GM12878 (cell line): ENCODE data around the gene USP21. TPM values are rescaled to one million over a fixed set of nuclear protein-coding genes. Genes with fewer than 3 reads are reported as not detected.

Source experiments
- CREM ChIP-seq: IDR thresholded peaks from 2 replicates; pipeline ENCODE4 v1.6.1; 2014; ENCODE audit warnings: antibody characterized with exemption, low read depth
- IKZF1 ChIP-seq: fragments of 450-650 bp; conservative IDR thresholded peaks from 2 replicates; pipeline ENCODE4 v1.6.1; 2017; ENCODE audit warnings: antibody characterized with exemption, mild to moderate bottlenecking
- IKZF2 ChIP-seq, 2 experiments: fragments of 450-650 bp; IDR thresholded peaks; 2 replicates each; pipeline ENCODE4 v1.6.1; 2017; ENCODE audit warnings: mild to moderate bottlenecking in 2 of 2, moderate library complexity in 2 of 2
- KDM1A ChIP-seq: fragments of 200-600 bp; sonication (generic); IDR thresholded peaks from 2 replicates; pipeline ENCODE4 v1.6.1; 2016; ENCODE audit warnings: borderline replicate concordance
- LARP7 ChIP-seq: fragments of 450-650 bp; IDR thresholded peaks from 2 replicates; pipeline ENCODE4 v1.6.1; 2017; ENCODE audit warnings: mild to moderate bottlenecking
- RAD51 ChIP-seq: fragments of 450-650 bp; IDR thresholded peaks from 2 replicates; pipeline ENCODE4 v1.6.1; 2016; ENCODE audit warnings: moderate library complexity, mild to moderate bottlenecking, inconsistent platforms
- RELA ChIP-seq: fragments of 450-650 bp; IDR thresholded peaks from 2 replicates; pipeline ENCODE4 v1.8.0; 2014; ENCODE audit warnings: borderline replicate concordance; ENCODE audit not compliant: partially characterized antibody
- RFX5 ChIP-seq: IDR thresholded peaks from 2 replicates; pipeline ENCODE4 v1.6.1; 2011; ENCODE audit warnings: low read depth, low read length, improper control_type of control experiment
- SMAD1 ChIP-seq: fragments of 450-650 bp; IDR thresholded peaks from 2 replicates; pipeline ENCODE4 v1.6.1; 2018; ENCODE audit warnings: mild to moderate bottlenecking, low read depth; ENCODE audit not compliant: partially characterized antibody
- SMAD5 ChIP-seq: IDR thresholded peaks from 2 replicates; pipeline ENCODE4 v1.6.1; 2016; ENCODE audit warnings: antibody characterized with exemption, low read depth
- TAF1 ChIP-seq: IDR thresholded peaks from 2 replicates; pipeline ENCODE4 v1.6.1; 2011; ENCODE audit warnings: mild to moderate bottlenecking, low read depth, low read length, borderline replicate concordance
- ZBED1 ChIP-seq: IDR thresholded peaks from 2 replicates; pipeline ENCODE4 v1.6.1; 2016; ENCODE audit warnings: borderline replicate concordance
- ZNF274 ChIP-seq: IDR thresholded peaks from one replicate; pipeline ENCODE4 v1.8.0; 2011; ENCODE audit not compliant: insufficient read length, insufficient read depth
- polyA plus RNA-seq, 11 experiments: library from polyadenylated mRNA; depleted of rRNA in 4 of 11; unstranded in 6 of 11; stranded (reverse) in 5 of 11; fragments of >200 nt; fragmentation: Nextera tagmentation in 4 of 11; fragmentation: Illumina TruSeq in 1 of 11; extraction: Ambion mirVana in 4 of 11; extraction: Trizol in 1 of 11; gene quantifications; 1 replicate in 1 of 11; 2 replicates in 10 of 11; pipeline versions ENCODE4 v1.2.1 to v1.2.3, GENCODE V29; 2011 to 2016; ENCODE audit warnings: inconsistent platforms in 2 of 11, missing spikeins in 2 of 11, low read depth in 1 of 11
- total RNA-seq, 4 experiments: library from RNA; depleted of rRNA in 3 of 4; stranded (reverse); fragments of >200 nt in 3 of 4; fragmentation: Illumina TruSeq in 1 of 4; extraction: Trizol in 1 of 4; gene quantifications; 2 replicates each; pipeline versions ENCODE4 v1.2.1 to v1.2.3, GENCODE V29; 2013 to 2021
- TF ChIP-seq, protein P1 (sequence below): IDR thresholded peaks from 2 replicates; pipeline ENCODE4 v1.6.1; 2012; ENCODE audit warnings: low read length, inconsistent platforms
- TF ChIP-seq, protein P2 (sequence below): fragments of 450-650 bp; formaldehyde crosslinking; IDR thresholded peaks from 2 replicates; pipeline ENCODE4 v1.4.0; 2020; ENCODE audit warnings: mild to moderate bottlenecking, moderate library complexity
- TF ChIP-seq, protein P3 (sequence below): fragments of 450-650 bp; IDR thresholded peaks from 2 replicates; pipeline ENCODE4 v1.6.1; 2017; ENCODE audit warnings: mild to moderate bottlenecking, moderate library complexity

Gene USP21
- total and polyA plus RNA-seq, 10 of the 15 experiments (the other 5 are each of a cell fraction or from before 2014, with no cell fraction given): 3.2 to 28.6 (median 16.6) TPM

DNA sequence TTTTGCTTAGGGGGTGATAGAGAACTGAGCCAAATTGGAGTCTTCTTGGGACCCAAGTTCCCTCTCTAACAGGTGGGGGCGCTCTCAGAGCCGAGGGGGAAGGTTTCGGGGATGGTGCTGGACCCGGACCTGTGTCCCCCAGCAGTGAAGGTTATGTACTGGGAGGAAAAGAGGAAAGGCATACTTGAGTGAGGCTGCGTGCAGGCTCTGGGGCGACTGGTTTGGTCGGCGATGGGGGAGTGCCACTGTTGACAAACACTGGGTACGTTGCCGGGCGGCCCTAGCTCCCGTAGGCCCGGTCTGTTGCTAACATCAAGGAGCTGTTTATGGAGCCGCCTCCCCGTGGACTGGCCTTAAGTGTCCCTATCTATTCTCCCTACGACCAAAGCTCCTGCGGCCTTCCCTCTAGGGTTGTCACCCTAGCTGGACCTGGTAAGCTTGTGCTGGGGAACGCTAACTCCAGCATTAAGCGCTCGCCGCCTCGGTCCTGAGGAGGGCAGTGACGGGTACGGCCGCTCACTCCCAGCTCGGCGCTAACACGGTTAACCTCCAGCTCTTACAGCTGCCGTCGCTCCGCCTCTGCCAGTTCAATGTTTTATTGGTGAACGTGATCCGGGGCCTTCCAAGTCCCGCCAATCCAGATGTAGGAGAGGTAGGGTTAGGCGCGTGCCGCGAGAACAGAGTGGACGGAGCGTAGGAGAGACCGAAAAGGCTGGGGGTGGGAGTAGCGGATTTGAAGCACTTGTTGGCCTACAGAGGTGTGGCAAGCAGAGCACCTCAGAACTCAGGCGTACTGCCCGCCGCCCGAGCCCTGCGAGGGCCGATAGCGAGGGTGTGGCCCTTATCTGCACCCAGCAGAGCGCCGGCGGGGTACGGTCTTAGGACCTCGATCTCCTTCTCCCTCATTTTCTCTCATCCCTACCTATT, 6.7 kb downstream of the USP21 start, which contains the start of gene PPOX (continued):
- TF ChIP-seq IKZF1: peak; percentile 51
- TF ChIP-seq, protein P1, sequence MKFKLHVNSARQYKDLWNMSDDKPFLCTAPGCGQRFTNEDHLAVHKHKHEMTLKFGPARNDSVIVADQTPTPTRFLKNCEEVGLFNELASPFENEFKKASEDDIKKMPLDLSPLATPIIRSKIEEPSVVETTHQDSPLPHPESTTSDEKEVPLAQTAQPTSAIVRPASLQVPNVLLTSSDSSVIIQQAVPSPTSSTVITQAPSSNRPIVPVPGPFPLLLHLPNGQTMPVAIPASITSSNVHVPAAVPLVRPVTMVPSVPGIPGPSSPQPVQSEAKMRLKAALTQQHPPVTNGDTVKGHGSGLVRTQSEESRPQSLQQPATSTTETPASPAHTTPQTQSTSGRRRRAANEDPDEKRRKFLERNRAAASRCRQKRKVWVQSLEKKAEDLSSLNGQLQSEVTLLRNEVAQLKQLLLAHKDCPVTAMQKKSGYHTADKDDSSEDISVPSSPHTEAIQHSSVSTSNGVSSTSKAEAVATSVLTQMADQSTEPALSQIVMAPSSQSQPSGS: no peak
- TF ChIP-seq KDM1A: no peak
- 0 out of 2 replicates have a peak, but pooled peaks have one; percentile 24 for TF ChIP-seq TAF1
- TF ChIP-seq ZBED1: no peak; the same call in 1 of the 2 replicates
- peak; percentile 52; the same call in 1 of the 2 replicates for TF ChIP-seq SMAD5
- TF ChIP-seq, protein P2, sequence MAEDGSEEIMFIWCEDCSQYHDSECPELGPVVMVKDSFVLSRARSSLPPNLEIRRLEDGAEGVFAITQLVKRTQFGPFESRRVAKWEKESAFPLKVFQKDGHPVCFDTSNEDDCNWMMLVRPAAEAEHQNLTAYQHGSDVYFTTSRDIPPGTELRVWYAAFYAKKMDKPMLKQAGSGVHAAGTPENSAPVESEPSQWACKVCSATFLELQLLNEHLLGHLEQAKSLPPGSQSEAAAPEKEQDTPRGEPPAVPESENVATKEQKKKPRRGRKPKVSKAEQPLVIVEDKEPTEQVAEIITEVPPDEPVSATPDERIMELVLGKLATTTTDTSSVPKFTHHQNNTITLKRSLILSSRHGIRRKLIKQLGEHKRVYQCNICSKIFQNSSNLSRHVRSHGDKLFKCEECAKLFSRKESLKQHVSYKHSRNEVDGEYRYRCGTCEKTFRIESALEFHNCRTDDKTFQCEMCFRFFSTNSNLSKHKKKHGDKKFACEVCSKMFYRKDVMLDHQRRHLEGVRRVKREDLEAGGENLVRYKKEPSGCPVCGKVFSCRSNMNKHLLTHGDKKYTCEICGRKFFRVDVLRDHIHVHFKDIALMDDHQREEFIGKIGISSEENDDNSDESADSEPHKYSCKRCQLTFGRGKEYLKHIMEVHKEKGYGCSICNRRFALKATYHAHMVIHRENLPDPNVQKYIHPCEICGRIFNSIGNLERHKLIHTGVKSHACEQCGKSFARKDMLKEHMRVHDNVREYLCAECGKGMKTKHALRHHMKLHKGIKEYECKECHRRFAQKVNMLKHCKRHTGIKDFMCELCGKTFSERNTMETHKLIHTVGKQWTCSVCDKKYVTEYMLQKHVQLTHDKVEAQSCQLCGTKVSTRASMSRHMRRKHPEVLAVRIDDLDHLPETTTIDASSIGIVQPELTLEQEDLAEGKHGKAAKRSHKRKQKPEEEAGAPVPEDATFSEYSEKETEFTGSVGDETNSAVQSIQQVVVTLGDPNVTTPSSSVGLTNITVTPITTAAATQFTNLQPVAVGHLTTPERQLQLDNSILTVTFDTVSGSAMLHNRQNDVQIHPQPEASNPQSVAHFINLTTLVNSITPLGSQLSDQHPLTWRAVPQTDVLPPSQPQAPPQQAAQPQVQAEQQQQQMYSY (CRISPR knock-in tag): no peak
- TF ChIP-seq IKZF2 (IDR thresholded peaks at IDR 0.05): 0 out of 4 replicates have a peak, but pooled peaks of 1 of the 2 experiments have one; percentile 3
- TF ChIP-seq, protein P3, sequence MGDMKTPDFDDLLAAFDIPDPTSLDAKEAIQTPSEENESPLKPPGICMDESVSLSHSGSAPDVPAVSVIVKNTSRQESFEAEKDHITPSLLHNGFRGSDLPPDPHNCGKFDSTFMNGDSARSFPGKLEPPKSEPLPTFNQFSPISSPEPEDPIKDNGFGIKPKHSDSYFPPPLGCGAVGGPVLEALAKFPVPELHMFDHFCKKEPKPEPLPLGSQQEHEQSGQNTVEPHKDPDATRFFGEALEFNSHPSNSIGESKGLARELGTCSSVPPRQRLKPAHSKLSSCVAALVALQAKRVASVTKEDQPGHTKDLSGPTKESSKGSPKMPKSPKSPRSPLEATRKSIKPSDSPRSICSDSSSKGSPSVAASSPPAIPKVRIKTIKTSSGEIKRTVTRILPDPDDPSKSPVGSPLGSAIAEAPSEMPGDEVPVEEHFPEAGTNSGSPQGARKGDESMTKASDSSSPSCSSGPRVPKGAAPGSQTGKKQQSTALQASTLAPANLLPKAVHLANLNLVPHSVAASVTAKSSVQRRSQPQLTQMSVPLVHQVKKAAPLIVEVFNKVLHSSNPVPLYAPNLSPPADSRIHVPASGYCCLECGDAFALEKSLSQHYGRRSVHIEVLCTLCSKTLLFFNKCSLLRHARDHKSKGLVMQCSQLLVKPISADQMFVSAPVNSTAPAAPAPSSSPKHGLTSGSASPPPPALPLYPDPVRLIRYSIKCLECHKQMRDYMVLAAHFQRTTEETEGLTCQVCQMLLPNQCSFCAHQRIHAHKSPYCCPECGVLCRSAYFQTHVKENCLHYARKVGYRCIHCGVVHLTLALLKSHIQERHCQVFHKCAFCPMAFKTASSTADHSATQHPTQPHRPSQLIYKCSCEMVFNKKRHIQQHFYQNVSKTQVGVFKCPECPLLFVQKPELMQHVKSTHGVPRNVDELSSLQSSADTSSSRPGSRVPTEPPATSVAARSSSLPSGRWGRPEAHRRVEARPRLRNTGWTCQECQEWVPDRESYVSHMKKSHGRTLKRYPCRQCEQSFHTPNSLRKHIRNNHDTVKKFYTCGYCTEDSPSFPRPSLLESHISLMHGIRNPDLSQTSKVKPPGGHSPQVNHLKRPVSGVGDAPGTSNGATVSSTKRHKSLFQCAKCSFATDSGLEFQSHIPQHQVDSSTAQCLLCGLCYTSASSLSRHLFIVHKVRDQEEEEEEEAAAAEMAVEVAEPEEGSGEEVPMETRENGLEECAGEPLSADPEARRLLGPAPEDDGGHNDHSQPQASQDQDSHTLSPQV: no peak
- TF ChIP-seq RAD51: peak; percentile 85
- peak; percentile 51; the same call in 1 of the 2 replicates for TF ChIP-seq CREM
- no peak for TF ChIP-seq RELA
- TF ChIP-seq LARP7: peak; percentile 89
- TF ChIP-seq RFX5: 0 out of 2 replicates have a peak, but pooled peaks have one; percentile 61
- TF ChIP-seq SMAD1: no peak
- no peak for TF ChIP-seq ZNF274
